Pancreas (tissue), 10 donors: ENCODE results near the gene SDC1. TPM values are rescaled to one million over a fixed set of nuclear protein-coding genes. Genes with fewer than 3 reads are reported as not detected.

Experiments used
- ATAC-seq, 4 donors: fragments of 200-7000 bp; cut with Tn5 transposase; one replicate each; pipeline versions ENCODE4 v1.8.0 to v1.9.1; 2020; ENCODE audit warnings: mild to moderate bottlenecking in 4 of 4, moderate library complexity in 4 of 4
- DNase-seq, 6 donors: peaks; one replicate each; pipeline ENCODE4 v3.0.0-alpha.2; 2020
- FAIRE-seq: peaks from 2 replicates; lab custom pipeline; 2012; peaks lifted over from hg19 to GRCh38; lab: Jason Lieb, UNC
- H3K27ac ChIP-seq, 4 donors: fragments of 200-600 bp; sonication (generic); 1 replicate in 3 of 4; 2 replicates in 1 of 4; pipeline versions ENCODE4 v1.5.0 to v1.8.0; 2020
- H3K27me3 ChIP-seq, 4 donors: fragments of 200-600 bp; one replicate each; pipeline ENCODE4 v1.8.0; 2021
- H3K36me3 ChIP-seq, 3 donors: fragments of 200-600 bp; sonication (generic) in 1 of 3; one replicate each; pipeline versions ENCODE4 v1.5.0 to v1.8.0; 2020 to 2021
- H3K4me1 ChIP-seq, 3 donors: fragments of 200-600 bp; one replicate each; pipeline ENCODE4 v1.8.0; 2021
- H3K4me3 ChIP-seq, 4 donors: fragments of 200-600 bp; sonication (generic) in 2 of 4; one replicate each; pipeline versions ENCODE4 v1.5.0 to v1.8.0; 2020 to 2021
- H3K9me3 ChIP-seq, 4 donors: fragments of 200-600 bp; one replicate each; pipeline ENCODE4 v1.8.0; 2021
- WGBS, 2 donors: extraction: QIAGEN DNeasy Blood & Tissue Kit; methylation state at CpG; one replicate each; pipeline ENCODE4 v1.1.7; 2013; 5-methylcytosine and 5-hydroxymethylcytosine counted together
- intact Hi-C, 3 donors: fragments of 100-400 bp; cut with DNase I; formaldehyde crosslinking; loops; one replicate each; pipeline versions ENCODE4 v1.11.1 to v1.14.2; 2022
- polyA plus RNA-seq, 2 donors: library from polyadenylated mRNA; stranded (reverse); fragments of 200-250 nt; gene quantifications; one replicate each; pipeline ENCODE4 v1.2.3, GENCODE V29; 2013
- total RNA-seq, 6 donors: library from RNA; stranded (reverse); fragmentation: NEBNext Ultra II Directional in 4 of 6; extraction: Animal tissue kit (Norgen Biotek cat#: 25700) in 4 of 6; gene quantifications; one replicate each; pipeline versions ENCODE4 v1.2.1 to v1.2.4, GENCODE V29; 2021 to 2023
- TF ChIP-seq, protein P1 (sequence below), 4 donors: fragments of 200-600 bp; sonication (generic) in 3 of 4; IDR thresholded peaks; one replicate each; pipeline versions ENCODE4 v1.5.0 to v1.8.0; 2021; ENCODE audit warnings: antibody characterized with exemption in 4 of 4
- donor health status: healthy with polysubstance abuse.
- donor health status: DM: no; HTN: no; CAD: no; lungs with moderate emphysema.
- donor health status: DM: no; HTN: no; CAD: no.
- donor health status: control.
- donor health status: control.
- donor health status: Bipolar disorder and iron deficiency.
- donor health status: DM: yes; HTN: yes; CAD: no.
- donor health status: DM: no; HTN: no; CAD: no.
- donor health status: DM: no; HTN: no; CAD: no.
- donor health status: DM: yes; HTN: yes; CAD: no.

Gene SDC1
- total and polyA plus RNA-seq, 8 donors: 4.8 to 27.2 (median 19.9) TPM

DNA sequence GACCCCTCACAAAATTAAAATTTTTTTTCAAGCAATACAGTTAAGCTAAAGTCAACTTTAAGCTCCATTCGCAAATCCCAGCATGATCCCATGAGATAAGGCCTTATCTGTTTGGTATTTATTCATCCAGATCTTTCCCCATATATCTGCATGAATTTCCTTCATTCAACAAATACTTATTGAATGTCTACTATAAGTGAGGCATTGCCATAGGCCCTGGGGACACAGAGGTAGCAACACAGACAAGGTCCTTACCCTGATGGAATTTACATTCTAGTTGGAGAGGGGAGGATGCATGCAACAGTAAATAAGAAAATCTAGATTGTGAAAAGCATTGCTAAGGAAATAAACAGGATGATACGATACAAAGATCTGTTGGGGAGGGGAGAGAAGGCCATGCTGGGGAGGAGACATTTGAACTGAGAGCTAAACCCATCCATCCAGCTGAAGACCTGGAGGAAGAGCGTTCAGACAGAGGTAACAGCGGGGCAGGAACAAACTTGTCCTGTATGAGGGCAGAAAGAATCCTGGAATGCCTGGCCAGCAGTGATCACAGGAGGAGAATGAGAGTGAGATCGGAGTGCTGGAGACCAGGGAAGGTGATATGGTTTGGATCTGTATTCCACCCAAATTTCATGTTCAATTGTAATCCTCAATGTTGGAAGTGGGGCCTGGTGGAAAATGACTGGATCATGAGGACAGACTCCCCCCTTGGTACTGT is 71.6 kb downstream of the SDC1 start:
- intact Hi-C loops: no loop called here
- H3K4me1 ChIP-seq: peaks cover 0 to 5% (median 4%) of the 10 kb centered on the region in 3 donors
- no peaks in the 10 kb centered on the region for H3K27me3 ChIP-seq
- no peak for ATAC-seq
- no peaks in the 10 kb centered on the region for H3K9me3 ChIP-seq
- DNase-seq: no peak
- TF ChIP-seq, protein P1, sequence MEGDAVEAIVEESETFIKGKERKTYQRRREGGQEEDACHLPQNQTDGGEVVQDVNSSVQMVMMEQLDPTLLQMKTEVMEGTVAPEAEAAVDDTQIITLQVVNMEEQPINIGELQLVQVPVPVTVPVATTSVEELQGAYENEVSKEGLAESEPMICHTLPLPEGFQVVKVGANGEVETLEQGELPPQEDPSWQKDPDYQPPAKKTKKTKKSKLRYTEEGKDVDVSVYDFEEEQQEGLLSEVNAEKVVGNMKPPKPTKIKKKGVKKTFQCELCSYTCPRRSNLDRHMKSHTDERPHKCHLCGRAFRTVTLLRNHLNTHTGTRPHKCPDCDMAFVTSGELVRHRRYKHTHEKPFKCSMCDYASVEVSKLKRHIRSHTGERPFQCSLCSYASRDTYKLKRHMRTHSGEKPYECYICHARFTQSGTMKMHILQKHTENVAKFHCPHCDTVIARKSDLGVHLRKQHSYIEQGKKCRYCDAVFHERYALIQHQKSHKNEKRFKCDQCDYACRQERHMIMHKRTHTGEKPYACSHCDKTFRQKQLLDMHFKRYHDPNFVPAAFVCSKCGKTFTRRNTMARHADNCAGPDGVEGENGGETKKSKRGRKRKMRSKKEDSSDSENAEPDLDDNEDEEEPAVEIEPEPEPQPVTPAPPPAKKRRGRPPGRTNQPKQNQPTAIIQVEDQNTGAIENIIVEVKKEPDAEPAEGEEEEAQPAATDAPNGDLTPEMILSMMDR (IDR thresholded peaks at IDR 0.05): no peak
- H3K36me3 ChIP-seq: no peaks in the 10 kb centered on the region
- 78 to 81% methylated on average over 5 of the region's 5 CpGs for WGBS, 2 donors
- FAIRE-seq: no peak
- no peak overlapping the region for H3K27ac ChIP-seq
- H3K4me3 ChIP-seq: no peak overlapping the region

DNA sequence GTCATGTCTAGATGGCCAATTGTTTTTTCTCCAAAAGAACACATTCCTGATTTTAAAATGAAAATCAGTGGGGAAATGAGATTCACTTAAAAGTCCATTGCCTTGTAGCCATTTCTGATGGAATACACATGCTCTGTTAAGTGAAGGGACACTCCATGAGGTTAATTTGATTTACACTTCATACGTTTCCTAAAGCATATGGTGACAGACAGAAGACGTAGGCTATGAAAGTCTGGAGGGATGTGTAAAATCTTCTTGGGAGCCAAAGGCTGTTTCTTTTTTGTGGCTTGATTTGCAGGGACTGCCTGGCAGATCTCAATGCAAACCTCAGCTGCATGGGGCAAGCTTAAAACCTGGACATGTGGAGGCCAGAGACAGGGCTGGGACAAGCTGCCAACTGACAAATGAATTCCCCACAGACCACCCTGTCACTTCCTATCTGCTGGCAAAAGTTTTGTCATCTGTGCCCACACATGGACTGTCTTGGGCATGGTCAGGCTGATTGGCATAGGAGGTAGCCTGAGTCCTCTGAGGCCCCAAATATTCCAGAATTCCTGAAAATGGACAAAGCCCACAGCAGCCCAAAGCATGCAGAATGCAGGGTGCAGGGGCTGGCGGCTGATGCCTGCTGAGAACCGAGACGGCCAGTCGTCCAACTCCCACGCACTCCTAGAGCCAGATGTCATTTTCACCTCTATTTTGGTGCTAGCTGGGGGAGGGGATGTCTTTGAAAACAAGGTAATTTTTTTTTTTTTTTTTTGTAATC is 73.9 kb downstream of the SDC1 start:
- 57 to 69% methylated on average over 7 of the region's 7 CpGs for WGBS, 2 donors
- ATAC-seq (no peak), DNase-seq (no peak), FAIRE-seq (no peak)
- intact Hi-C loops: no loop called here
- Histone ChIP-seq H3K4me1 (peaks cover 0 to 5% (median 4%) of the 10 kb centered on the region in 3 donors), H3K27ac (no peak overlapping the region), H3K27me3 (no peaks in the 10 kb centered on the region), H3K4me3 (no peak overlapping the region), H3K36me3 (no peaks in the 10 kb centered on the region), H3K9me3 (no peaks in the 10 kb centered on the region)
- TF ChIP-seq, protein P1 (IDR thresholded peaks at IDR 0.05): no peak

Other genes with a start within 250 kb of the SDC1 start
- 1 to 10 TPM; 2.8 to 7.2 (median 3.8) TPM for gene WDR35, start 235.0 kb downstream of the SDC1 start, total RNA-seq
- 1 to 10 TPM; 2.6 to 5.2 TPM for gene WDR35, start 235.0 kb downstream of the SDC1 start, polyA plus RNA-seq
- 1 to 10 TPM in 1 of 6 donors, under 1 TPM in 3, not detected in 2; 0.25 to 3.5 (median 0.52) TPM for gene MATN3, start 212.5 kb downstream of the SDC1 start, total RNA-seq
- gene MATN3, start 212.5 kb downstream of the SDC1 start, polyA plus RNA-seq: under 1 TPM; 0.23 to 0.54 TPM
- 100 to 1,000 TPM in 3 of 6 donors, 10 to 100 TPM in 3; 57.8 to 162 (median 98.7) TPM for gene LAPTM4A, start 173.5 kb downstream of the SDC1 start, total RNA-seq
- gene LAPTM4A, start 173.5 kb downstream of the SDC1 start, polyA plus RNA-seq: 100 to 1,000 TPM in 1 of 2 donors, 10 to 100 TPM in 1; 60.0 to 163 TPM
- 10 to 100 TPM; 36.3 to 70.2 (median 44.2) TPM for gene PUM2, start 125.7 kb upstream of the SDC1 start, total RNA-seq
- gene PUM2, start 125.7 kb upstream of the SDC1 start, polyA plus RNA-seq: 10 to 100 TPM; 17.0 to 23.4 TPM
- gene RHOB, start 221.9 kb upstream of the SDC1 start, total RNA-seq: 10 to 100 TPM; 27.5 to 70.0 (median 52.4) TPM
- 10 to 100 TPM; 56.3 to 98.5 TPM for gene RHOB, start 221.9 kb upstream of the SDC1 start, polyA plus RNA-seq